GM19099 (cell line): Measurements from ENCODE around the gene C10orf143.

Experiments used
- POLR2A ChIP-seq: IDR thresholded peaks from 3 replicates; pipeline ENCODE4 v1.6.1; 2011; ENCODE audit warnings: low read depth; ENCODE audit not compliant: insufficient read length; ENCODE audit errors: extremely low read depth

The C10orf143 gene

GRCh38 chr10:130128062-130128781 is 17.6 kb upstream of the C10orf143 start:
- no peak for TF ChIP-seq POLR2A

- no peak for TF ChIP-seq POLR2A
Observed at GRCh38 chr10:130127364-130128061, 16.9 kb upstream of the C10orf143 start.

DNA sequence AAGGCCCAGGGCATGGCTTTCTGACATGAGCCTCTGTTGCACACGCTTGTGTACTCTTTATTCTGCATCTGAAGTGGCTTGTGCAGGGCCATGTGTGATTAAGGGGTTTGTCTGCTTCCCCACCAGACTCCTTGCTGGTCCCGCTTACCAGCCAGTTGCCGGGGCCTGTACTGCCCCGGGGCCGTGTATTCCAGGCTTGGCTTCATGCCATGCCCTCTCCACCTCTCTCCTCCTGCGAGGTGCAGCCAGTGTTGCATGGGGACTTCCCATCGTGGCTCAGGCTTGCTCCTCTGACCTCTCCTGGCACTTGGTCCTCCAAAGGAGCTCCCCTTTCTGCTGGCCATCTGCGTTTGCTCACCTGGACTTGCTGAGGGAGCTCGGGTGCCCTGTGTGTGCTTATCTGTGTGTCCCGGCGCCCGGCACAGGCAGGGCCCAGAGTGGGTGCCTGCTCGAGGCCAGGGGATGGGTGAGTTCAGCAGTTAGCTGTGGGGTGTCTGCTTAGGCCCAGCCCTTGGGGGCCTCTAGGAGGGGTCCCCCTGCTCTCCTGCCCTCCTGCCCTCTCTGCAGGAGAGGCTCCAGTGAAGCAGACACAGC is 11.0 kb upstream of the C10orf143 start:
- no peak for TF ChIP-seq POLR2A

DNA sequence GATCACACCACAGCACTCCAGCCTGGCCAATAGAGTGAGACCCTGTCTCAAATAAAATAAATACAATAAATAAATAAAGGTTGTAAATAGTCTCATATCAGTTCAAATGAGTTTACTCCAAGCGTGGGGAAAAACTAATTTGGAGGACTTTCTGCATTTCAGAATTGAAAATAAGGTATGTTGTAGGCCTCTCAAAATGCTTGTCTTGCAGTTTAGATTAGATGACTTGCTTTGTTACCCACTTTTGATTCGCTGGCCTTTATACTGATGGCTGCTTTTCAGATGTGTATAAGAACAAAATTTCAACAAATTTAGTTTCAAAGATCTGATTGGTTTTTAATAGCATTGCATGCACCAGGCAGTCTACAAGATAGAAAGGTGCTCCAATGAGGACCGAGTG is 2.2 kb upstream of the C10orf143 start:
- no peak for TF ChIP-seq POLR2A

DNA sequence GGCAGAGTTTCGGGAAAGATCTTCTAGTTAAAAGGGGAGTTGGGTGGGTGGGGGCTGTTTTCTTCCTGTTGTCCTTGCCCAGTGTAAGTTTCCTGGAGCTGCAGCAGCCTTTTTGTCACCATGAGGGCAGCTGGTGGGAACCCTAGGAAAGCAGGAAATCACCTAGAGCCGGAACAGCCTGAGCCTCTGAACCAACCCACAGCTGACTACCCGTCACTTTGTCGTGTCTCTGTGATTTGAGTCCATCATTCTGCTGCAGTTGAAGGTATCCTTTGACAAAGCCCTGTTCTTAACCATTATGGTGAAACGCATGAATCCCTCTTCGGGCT is 1.2 kb upstream of the C10orf143 start:
- no peak for TF ChIP-seq POLR2A

DNA sequence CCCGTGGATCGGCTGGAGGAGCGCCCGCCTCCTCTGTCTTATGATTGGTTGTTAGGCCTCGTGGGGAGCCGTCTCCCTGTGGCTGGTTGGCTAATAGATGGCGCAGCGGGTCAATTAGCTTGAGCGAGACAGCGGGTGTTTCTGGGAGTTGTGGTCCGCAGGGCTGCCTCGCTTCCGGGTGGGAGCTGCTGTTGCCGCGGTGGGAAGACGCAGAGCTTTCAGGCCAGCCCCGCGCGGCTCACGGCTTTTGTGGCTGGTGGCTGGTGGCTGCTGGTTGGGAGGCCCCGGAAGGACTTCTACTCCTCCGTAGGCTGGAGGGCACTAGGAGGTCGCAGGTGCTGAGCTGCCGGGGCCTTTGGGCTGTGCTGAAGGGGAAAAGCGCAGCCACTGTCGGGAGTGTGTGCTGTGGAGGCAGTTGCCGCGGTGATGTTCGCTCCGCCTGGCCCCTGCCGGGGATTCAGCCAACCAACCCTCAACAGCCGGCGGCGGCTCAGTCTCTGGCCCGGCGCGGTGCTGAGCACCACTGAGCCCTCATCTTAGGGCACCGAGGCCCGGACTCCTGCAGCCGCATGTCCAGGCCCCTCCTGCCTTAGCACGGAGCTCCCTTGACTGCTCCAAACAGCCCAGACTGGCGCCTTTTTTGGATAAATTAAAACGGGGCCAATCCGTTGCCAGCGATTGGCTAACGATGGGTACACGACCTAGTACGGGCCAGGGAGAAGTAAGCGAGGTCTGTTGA is 652 bp upstream of the C10orf143 start:
- TF ChIP-seq POLR2A: peak; percentile 78

DNA sequence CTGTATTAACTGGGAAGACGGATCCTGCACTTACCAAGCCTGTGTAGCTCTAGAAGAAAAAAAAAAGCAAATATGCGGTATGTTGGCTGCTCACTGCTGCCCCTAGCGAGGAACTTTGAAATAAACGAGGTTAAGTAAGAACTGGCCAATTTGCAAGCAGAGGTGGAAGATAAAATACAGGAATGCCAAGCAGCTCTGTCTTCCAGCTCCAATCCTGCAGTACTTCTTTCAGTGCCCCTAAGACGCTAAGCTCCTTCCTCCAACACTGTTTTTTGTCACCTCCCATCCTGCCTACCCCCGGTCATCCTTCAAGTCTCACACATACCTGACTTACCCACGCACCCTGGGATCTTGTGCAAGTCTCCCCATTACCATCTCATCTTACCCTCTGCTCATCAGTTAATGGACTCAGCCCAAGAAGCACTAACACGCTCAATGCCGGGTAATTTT is 809 bp downstream of the C10orf143 start:
- TF ChIP-seq POLR2A: no peak

DNA sequence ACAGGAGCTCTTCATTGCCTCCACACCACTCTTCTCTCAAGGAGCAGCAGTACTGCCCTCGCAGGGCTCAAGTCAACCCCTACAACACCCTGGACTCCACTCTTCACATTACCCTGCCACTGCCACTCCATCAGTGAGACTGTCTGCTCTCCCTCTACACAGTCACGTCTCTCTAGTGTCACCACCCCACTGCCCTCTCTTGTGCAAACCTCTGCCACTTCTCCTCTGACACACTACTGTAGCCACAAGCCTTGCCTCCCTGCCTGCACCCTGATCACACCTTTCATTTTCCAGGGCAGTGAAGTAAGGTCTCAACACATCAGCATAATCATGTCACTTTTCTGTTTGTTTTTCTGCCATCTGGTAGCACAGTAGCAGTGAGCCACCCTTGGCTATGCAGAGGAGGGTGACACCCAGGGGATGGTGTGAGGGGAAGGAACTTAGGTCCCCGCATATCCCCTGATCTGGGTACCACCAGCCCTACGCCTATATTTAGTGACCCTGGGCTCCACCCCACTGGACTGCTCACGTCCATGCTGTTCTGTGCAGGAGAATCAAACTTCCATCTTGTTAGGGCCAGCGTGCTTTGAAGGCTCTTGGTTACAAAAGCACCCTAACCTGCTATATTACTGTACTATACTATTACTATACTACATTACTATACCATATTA is 1.6 kb downstream of the C10orf143 start:
- TF ChIP-seq POLR2A: no peak

- TF ChIP-seq POLR2A: no peak
Observed at GRCh38 chr10:130105724-130106123, 4.9 kb downstream of the C10orf143 start.

DNA sequence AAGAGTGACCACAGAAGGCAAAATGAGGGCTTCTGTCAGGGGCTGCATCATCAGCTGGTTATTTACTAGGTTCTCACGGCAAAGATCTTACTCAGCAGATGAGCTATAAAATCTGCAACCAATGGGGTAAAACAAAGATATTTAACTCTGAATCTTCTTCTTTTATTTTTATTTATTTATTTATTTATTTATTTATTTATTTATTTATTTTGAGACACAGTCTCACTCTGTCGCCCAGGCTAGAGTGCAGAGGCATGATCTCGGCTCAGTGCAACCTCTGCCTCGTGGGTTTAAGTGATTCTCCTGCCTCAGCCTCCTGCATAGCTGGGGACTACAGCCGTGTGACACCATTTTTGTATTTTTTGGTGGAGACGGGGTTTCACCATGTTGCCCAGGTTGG is 11.3 kb downstream of the C10orf143 start:
- TF ChIP-seq POLR2A: no peak

GRCh38 chr10:130080461-130080814 is 30.2 kb downstream of the C10orf143 start:
- no peak for TF ChIP-seq POLR2A

- no peak for TF ChIP-seq POLR2A
Observed at GRCh38 chr10:130079614-130080460, 30.8 kb downstream of the C10orf143 start.

DNA sequence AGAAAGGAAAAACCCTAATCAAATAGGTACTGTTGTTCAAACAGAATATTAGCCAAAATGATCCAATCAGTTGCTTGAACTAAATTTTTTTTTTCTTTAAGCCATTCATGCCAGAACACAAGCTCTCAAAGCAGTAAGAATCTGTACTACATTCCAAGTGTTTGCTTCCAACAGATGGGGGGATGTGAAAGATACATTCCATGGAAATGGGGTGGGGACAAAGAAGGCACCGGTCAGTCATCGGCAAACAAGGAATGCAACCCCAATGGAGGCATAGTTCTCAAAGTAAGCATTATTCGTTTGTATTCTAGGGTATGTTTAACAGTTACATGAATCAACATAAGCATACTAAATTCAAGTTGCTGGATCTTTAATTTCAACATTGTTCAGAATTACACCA is 32.5 kb downstream of the C10orf143 start:
- no peak for TF ChIP-seq POLR2A

- TF ChIP-seq POLR2A: no peak
Observed at GRCh38 chr10:130076681-130077080, 33.9 kb downstream of the C10orf143 start.
